Liver (tissue), 9 donors: ENCODE data around the gene PLCB4. TPM values are rescaled to one million over a fixed set of nuclear protein-coding genes. Genes with fewer than 3 reads are reported as not detected.

Experiments used
- DNase-seq: peaks from one replicate; pipeline ENCODE4 v3.0.0-alpha.2; 2017; ENCODE audit warnings: low spot score
- H3K27ac ChIP-seq, 2 donors: one replicate each; pipeline ENCODE4 v1.7.0; 2013; ENCODE audit warnings: inconsistent platforms in 2 of 2, low read length in 2 of 2, control low read depth in 1 of 2, low read depth in 1 of 2, mild to moderate bottlenecking in 1 of 2
- H3K27me3 ChIP-seq, 4 donors: one replicate each; pipeline versions ENCODE4 v1.6.1 to v1.7.0; 2013; ENCODE audit warnings: low read length in 3 of 4, inconsistent platforms in 1 of 4, mild to moderate bottlenecking in 1 of 4, moderate library complexity in 1 of 4; ENCODE audit not compliant: control insufficient read depth in 4 of 4, insufficient read depth in 4 of 4
- H3K36me3 ChIP-seq, 4 donors: one replicate each; pipeline versions ENCODE4 v1.6.1 to v1.7.0; 2013; ENCODE audit warnings: low read length in 3 of 4, mild to moderate bottlenecking in 3 of 4, low read depth in 1 of 4, moderate library complexity in 1 of 4; ENCODE audit not compliant: control insufficient read depth in 4 of 4, insufficient read depth in 3 of 4
- H3K4me1 ChIP-seq, 4 donors: one replicate each; pipeline versions ENCODE4 v1.6.1 to v1.7.0; 2013; ENCODE audit warnings: low read length in 3 of 4, mild to moderate bottlenecking in 3 of 4, moderate library complexity in 1 of 4; ENCODE audit not compliant: control insufficient read depth in 4 of 4, insufficient read depth in 4 of 4
- H3K4me3 ChIP-seq, 3 donors: one replicate each; pipeline versions ENCODE4 v1.6.1 to v1.7.0; 2013; ENCODE audit warnings: low read length in 3 of 3, control low read depth in 1 of 3, low read depth in 1 of 3, mild to moderate bottlenecking in 1 of 3
- H3K9ac ChIP-seq, 2 donors: one replicate each; pipeline ENCODE4 v1.7.0; 2013; ENCODE audit warnings: low read length in 2 of 2, mild to moderate bottlenecking in 2 of 2, moderate library complexity in 2 of 2, control low read depth in 1 of 2, low read depth in 1 of 2
- H3K9me3 ChIP-seq, 4 donors: one replicate each; pipeline versions ENCODE4 v1.6.1 to v1.7.0; 2013; ENCODE audit warnings: low read length in 3 of 4; ENCODE audit not compliant: control insufficient read depth in 4 of 4
- FOXA1 ChIP-seq: IDR thresholded peaks from 2 replicates; pipeline ENCODE4 v1.6.1; 2016; ENCODE audit warnings: antibody characterized with exemption
- FOXA2 ChIP-seq: IDR thresholded peaks from 2 replicates; pipeline ENCODE4 v1.6.1; 2016; ENCODE audit warnings: antibody characterized with exemption
- GABPA ChIP-seq, 2 donors: IDR thresholded peaks in 1 of 2; conservative IDR thresholded peaks in 1 of 2; 2 replicates each; pipeline ENCODE4 v1.6.1; 2016; ENCODE audit warnings: antibody characterized with exemption in 2 of 2, mild to moderate bottlenecking in 1 of 2, moderate library complexity in 1 of 2
- HNF4A ChIP-seq, 2 donors: conservative IDR thresholded peaks; 2 replicates each; pipeline ENCODE4 v1.6.1; 2016; ENCODE audit warnings: antibody characterized with exemption in 2 of 2, mild to moderate bottlenecking in 2 of 2
- HNF4G ChIP-seq: IDR thresholded peaks from 2 replicates; pipeline ENCODE4 v1.6.1; 2016; ENCODE audit warnings: antibody characterized with exemption
- JUND ChIP-seq, 2 donors: IDR thresholded peaks; 2 replicates each; pipeline ENCODE4 v1.6.1; 2016; ENCODE audit warnings: antibody characterized with exemption in 2 of 2
- RAD21 ChIP-seq, 2 donors: IDR thresholded peaks; 2 replicates each; pipeline ENCODE4 v1.6.1; 2016; ENCODE audit warnings: antibody characterized with exemption in 2 of 2, mild to moderate bottlenecking in 2 of 2
- REST ChIP-seq: IDR thresholded peaks from 2 replicates; pipeline ENCODE4 v1.6.1; 2016; ENCODE audit warnings: antibody characterized with exemption, mild to moderate bottlenecking
- SP1 ChIP-seq: IDR thresholded peaks from 2 replicates; pipeline ENCODE4 v1.6.1; 2018; ENCODE audit warnings: antibody characterized with exemption, mild to moderate bottlenecking
- TAF1 ChIP-seq: conservative IDR thresholded peaks from 2 replicates; pipeline ENCODE4 v1.6.1; 2016; ENCODE audit warnings: antibody characterized with exemption, mild to moderate bottlenecking
- WGBS: extraction: QIAGEN DNeasy Blood & Tissue Kit; methylation state at CpG from one replicate; pipeline ENCODE4 v1.1.7; 2013; 5-methylcytosine and 5-hydroxymethylcytosine counted together
- polyA plus RNA-seq, 2 donors: library from polyadenylated mRNA; stranded (reverse) in 1 of 2; unstranded in 1 of 2; fragments of 200-250 nt in 1 of 2; fragments of >200 nt in 1 of 2; fragmentation: Nextera tagmentation in 1 of 2; extraction: Ambion mirVana in 1 of 2; gene quantifications; one replicate each; pipeline versions ENCODE4 v1.2.1 to v1.2.3, GENCODE V29; 2013 to 2015
- total RNA-seq, 2 donors: library from RNA; depleted of rRNA; stranded (reverse); fragments of >200 nt; gene quantifications; one replicate each; pipeline ENCODE4 v1.2.3, GENCODE V29; 2014
- TF ChIP-seq, protein P1 (sequence below): IDR thresholded peaks from 2 replicates; pipeline ENCODE4 v1.6.1; 2016; ENCODE audit warnings: antibody characterized with exemption
- TF ChIP-seq, protein P2 (sequence below): IDR thresholded peaks from 2 replicates; pipeline ENCODE4 v1.6.1; 2016; ENCODE audit warnings: antibody characterized with exemption
- TF ChIP-seq, protein P3 (sequence below): fragments of 150-350 bp; IDR thresholded peaks from 2 replicates; pipeline ENCODE4 v1.5.1; 2017; ENCODE audit warnings: improper control_type of control experiment, low read depth, low read length; ENCODE audit not compliant: missing input control
- donor health status: healthy.
- donor health status: healthy.
- donor health status: healthy.
- donor health status: healthy.
- donor health status: healthy.

The PLCB4 gene
- total and polyA plus RNA-seq, 4 donors: 0.14 to 0.67 (median 0.30) TPM

GRCh38 chr20:9490631-9491030, 421.7 kb downstream of the PLCB4 start:
- H3K27me3 ChIP-seq: peaks cover 0 to 4% (median 3%) of the 10 kb centered on the region in 4 donors
- no peaks in the 10 kb centered on the region for H3K36me3 ChIP-seq
- no peaks in the 10 kb centered on the region for H3K4me1 ChIP-seq
- no peaks in the 10 kb centered on the region for H3K9me3 ChIP-seq
- TF ChIP-seq FOXA2: no peak
- TF ChIP-seq RAD21 (IDR thresholded peaks at IDR 0.05): no peak
- no peak for TF ChIP-seq SP1
- TF ChIP-seq GABPA (IDR thresholded peaks at IDR 0.05 in 1 of 2, conservative IDR thresholded peaks at IDR 0.05 in 1 of 2): no peak
- TF ChIP-seq JUND (IDR thresholded peaks at IDR 0.05): no peak
- no peak for TF ChIP-seq TAF1
- TF ChIP-seq FOXA1: no peak
- H3K4me3 ChIP-seq: no peak overlapping the region
- no peak for DNase-seq
- no peak overlapping the region for H3K27ac ChIP-seq
- H3K9ac ChIP-seq: no peak overlapping the region
- WGBS: 75% methylated on average over 3 of the region's 3 CpGs

- H3K36me3 ChIP-seq: no peaks in the 10 kb centered on the region
- no peak overlapping the region for H3K27ac ChIP-seq
- H3K9ac ChIP-seq: no peak overlapping the region
- TF ChIP-seq HNF4A (conservative IDR thresholded peaks at IDR 0.05): no peak
- TF ChIP-seq, protein P1, sequence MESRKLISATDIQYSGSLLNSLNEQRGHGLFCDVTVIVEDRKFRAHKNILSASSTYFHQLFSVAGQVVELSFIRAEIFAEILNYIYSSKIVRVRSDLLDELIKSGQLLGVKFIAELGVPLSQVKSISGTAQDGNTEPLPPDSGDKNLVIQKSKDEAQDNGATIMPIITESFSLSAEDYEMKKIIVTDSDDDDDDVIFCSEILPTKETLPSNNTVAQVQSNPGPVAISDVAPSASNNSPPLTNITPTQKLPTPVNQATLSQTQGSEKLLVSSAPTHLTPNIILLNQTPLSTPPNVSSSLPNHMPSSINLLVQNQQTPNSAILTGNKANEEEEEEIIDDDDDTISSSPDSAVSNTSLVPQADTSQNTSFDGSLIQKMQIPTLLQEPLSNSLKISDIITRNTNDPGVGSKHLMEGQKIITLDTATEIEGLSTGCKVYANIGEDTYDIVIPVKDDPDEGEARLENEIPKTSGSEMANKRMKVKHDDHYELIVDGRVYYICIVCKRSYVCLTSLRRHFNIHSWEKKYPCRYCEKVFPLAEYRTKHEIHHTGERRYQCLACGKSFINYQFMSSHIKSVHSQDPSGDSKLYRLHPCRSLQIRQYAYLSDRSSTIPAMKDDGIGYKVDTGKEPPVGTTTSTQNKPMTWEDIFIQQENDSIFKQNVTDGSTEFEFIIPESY: no peak
- no peak for TF ChIP-seq TAF1
- no peak for TF ChIP-seq HNF4G
- peaks cover 0 to 4% (median 3%) of the 10 kb centered on the region in 4 donors for H3K27me3 ChIP-seq
- DNase-seq: no peak
- WGBS: 83% methylated on average over 1 of the region's 1 CpG
- H3K9me3 ChIP-seq: no peaks in the 10 kb centered on the region
- no peak overlapping the region for H3K4me3 ChIP-seq
- no peaks in the 10 kb centered on the region for H3K4me1 ChIP-seq
Observed at GRCh38 chr20:9491324-9491723, 422.4 kb downstream of the PLCB4 start.

GRCh38 chr20:9492067-9492466, 423.2 kb downstream of the PLCB4 start:
- DNase-seq: no peak
- no peaks in the 10 kb centered on the region for H3K36me3 ChIP-seq
- WGBS: 45% methylated on average over 4 of the region's 4 CpGs

More at GRCh38 chr20:9492067-9492466, 423.2 kb downstream of the PLCB4 start:
- TF ChIP-seq RAD21 (IDR thresholded peaks at IDR 0.05) (no peak), JUND (IDR thresholded peaks at IDR 0.05) (no peak), GABPA (IDR thresholded peaks at IDR 0.05 in 1 of 2, conservative IDR thresholded peaks at IDR 0.05 in 1 of 2) (no peak), REST (no peak), SP1 (no peak), HNF4G (no peak)
- TF ChIP-seq, protein P2, sequence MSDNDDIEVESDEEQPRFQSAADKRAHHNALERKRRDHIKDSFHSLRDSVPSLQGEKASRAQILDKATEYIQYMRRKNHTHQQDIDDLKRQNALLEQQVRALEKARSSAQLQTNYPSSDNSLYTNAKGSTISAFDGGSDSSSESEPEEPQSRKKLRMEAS: no peak
- TF ChIP-seq, protein P3, sequence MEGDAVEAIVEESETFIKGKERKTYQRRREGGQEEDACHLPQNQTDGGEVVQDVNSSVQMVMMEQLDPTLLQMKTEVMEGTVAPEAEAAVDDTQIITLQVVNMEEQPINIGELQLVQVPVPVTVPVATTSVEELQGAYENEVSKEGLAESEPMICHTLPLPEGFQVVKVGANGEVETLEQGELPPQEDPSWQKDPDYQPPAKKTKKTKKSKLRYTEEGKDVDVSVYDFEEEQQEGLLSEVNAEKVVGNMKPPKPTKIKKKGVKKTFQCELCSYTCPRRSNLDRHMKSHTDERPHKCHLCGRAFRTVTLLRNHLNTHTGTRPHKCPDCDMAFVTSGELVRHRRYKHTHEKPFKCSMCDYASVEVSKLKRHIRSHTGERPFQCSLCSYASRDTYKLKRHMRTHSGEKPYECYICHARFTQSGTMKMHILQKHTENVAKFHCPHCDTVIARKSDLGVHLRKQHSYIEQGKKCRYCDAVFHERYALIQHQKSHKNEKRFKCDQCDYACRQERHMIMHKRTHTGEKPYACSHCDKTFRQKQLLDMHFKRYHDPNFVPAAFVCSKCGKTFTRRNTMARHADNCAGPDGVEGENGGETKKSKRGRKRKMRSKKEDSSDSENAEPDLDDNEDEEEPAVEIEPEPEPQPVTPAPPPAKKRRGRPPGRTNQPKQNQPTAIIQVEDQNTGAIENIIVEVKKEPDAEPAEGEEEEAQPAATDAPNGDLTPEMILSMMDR: no peak
- no peak overlapping the region for H3K9ac ChIP-seq
- H3K27ac ChIP-seq: no peak overlapping the region
- H3K9me3 ChIP-seq: no peaks in the 10 kb centered on the region
- H3K4me3 ChIP-seq: no peak overlapping the region
- H3K27me3 ChIP-seq: peaks cover 0 to 5% (median 3%) of the 10 kb centered on the region in 4 donors
- H3K4me1 ChIP-seq: no peaks in the 10 kb centered on the region
